Putamen (tissue), 1 donor: ENCODE data around the gene GCHFR.

Experiments used
- DNase-seq: peaks from one replicate; pipeline ENCODE4 v3.0.0-alpha.2; 2016; ENCODE audit warnings: low spot score

The GCHFR gene

DNA sequence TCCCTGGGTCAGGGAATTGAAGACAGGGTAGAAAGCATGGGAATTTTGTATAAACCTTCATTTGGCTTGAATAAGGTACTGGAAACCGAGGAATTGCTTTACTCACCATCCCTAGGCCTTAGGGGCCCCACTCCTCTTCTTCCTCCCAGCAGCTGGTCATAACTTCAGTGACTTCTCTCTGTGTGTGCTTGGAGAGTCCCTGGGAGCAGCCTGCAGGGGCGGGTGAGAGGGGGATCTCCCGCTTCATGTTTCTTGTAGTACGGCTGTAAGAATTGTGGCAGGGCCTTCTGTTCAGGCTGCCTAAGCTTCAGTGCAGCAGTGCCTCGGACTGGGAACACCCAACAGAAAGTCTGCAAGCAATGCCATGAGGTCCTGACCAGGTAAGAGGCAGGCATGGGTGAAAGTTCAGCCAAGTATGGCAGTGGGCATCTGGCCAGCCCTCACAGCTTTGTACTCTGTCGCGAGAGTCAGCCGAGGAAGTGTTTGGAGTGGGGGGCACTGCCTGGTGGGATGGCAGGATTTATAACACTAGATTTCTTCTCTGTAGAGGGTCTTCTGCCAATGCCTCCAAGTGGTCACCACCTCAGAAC is 45.1 kb downstream of the GCHFR start:
- DNase-seq, result no peak

DNA sequence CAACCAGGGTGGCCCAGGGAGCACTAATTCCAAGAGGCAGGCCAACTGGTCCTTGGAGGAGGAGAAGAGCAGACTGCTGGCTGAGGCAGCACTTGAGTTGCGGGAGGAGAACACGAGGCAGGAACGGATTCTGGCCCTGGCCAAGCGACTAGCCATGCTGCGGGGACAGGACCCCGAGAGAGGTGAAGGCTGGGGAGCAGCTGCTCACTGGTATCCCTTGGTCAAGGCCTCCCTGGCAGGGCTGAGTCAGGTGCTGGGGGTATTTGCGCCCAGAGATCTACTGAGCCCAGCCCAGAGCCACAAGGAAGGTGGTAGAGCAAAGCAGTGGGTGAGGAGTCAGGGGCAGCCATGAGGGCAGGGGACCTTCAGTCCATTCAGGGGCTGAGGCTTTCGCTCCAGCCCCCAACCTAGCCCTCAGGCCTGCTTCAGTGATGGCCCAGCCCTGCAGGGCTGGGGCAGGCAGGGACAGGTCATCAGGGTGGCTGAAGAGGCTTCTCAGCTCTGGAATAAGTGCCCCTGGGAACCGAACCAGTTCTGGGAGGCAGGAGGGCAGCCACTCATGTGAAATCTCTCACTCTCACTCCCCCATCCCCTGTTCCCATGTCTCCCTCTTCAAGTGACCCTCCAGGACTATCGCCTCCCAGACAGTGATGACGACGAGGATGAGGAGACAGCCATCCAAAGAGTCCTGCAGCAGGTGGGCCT is 49.0 kb downstream of the GCHFR start:
- no peak for DNase-seq

- no peak for DNase-seq
These were observed 51.3 kb downstream of the GCHFR start for GRCh38 chr15:40815042-40815698.
